Choroid plexus epithelial cell (primary cell): Measurements from ENCODE around the gene ELOVL1.
"Not testable (repeated sequence)": the region's sequence is repeated elsewhere in the genome, so short reads cannot be mapped to it uniquely, and the experiment has no call there.

Experiments used
- DNase-seq: peaks from one replicate; pipeline ENCODE4 v3.0.0-alpha.2; 2010; ENCODE audit warnings: low read depth
- H3K4me3 ChIP-seq: 2 replicates; pipeline ENCODE4 v1.5.1; 2011; ENCODE audit warnings: low read depth, mild to moderate bottlenecking, control low read depth, low read length, moderate library complexity
- TF ChIP-seq, protein P1 (sequence below): conservative IDR thresholded peaks from 2 replicates; pipeline ENCODE4 v1.5.1; 2011; ENCODE audit warnings: low read depth, mild to moderate bottlenecking, control low read depth, inconsistent platforms, low read length, moderate library complexity

The ELOVL1 gene

DNA sequence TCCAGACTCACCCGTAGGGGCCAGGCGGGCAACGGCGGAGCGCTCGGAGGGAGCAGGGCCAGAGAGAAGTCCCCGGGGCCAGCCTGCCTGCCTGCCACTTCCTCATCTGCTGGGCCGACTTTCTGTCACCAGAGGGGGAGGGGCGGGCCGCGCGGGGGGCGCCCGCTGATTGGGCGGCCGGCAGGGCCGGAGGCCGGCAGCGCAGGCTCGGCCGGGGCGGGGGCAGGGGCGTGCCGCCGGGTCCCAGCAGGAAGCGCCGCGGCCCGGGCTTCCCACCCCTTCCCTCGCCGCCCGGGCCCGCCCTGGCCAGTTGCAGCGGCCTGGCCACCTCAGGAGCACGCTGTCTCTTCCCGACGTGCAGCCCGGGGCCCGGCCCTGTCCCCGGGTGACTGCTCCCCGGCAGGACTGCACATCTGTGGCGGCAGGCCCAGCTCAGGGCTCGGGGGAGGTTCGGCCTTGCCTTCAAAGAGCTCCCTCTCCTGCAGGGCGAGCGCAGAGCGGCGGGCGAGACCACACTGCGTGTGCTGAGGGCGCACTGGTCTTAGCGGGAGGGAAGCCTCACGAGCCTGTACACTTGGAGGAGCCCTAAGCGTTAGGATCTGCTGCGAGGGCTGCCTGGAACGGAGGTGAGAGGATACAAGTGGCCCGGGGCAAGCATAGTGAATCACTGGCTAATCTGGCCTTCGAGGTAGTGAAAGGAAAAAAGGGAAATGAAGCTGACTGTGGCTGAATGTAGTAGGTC is at the start of gene ELOVL1:
Gene ELOVL1, minus strand, starts transcription at position 108 of the 742 bp plus-strand sequence. CDS start 2,402 bp downstream, outside the sequence.
- peak within 1 kb of the TSS; percentile 82 for H3K4me3 ChIP-seq
- peak; percentile 90 for DNase-seq
- TF ChIP-seq, protein P1, sequence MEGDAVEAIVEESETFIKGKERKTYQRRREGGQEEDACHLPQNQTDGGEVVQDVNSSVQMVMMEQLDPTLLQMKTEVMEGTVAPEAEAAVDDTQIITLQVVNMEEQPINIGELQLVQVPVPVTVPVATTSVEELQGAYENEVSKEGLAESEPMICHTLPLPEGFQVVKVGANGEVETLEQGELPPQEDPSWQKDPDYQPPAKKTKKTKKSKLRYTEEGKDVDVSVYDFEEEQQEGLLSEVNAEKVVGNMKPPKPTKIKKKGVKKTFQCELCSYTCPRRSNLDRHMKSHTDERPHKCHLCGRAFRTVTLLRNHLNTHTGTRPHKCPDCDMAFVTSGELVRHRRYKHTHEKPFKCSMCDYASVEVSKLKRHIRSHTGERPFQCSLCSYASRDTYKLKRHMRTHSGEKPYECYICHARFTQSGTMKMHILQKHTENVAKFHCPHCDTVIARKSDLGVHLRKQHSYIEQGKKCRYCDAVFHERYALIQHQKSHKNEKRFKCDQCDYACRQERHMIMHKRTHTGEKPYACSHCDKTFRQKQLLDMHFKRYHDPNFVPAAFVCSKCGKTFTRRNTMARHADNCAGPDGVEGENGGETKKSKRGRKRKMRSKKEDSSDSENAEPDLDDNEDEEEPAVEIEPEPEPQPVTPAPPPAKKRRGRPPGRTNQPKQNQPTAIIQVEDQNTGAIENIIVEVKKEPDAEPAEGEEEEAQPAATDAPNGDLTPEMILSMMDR, result peak; percentile 57

DNA sequence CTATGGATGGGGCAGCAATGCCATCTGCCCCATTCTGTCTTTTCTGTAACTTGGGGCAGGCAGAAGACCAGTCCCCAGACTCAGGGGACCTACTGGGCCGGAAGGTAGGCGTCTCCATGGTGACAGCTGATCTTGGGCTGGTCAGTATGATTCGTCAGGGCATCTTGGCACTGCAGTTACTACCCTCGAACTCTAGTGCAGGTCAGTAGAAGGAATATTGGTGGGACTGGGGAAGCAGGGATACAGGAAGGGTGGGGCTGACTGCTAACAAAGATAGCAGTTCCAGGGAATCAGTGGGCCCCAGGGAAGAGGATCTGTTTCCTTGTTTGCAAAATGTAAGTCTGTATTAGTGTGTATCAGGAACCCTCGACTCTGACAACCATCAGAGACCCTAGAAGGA is 48.1 kb upstream of the ELOVL1 start:
- no peak overlapping the region for H3K4me3 ChIP-seq

GRCh38 chr1:43414634-43415223 is 46.9 kb upstream of the ELOVL1 start:
- no peak overlapping the region for H3K4me3 ChIP-seq
- TF ChIP-seq, protein P1, result peak; percentile 79
- peak; percentile 70 for DNase-seq

More for the DNA sequence above, 48.1 kb upstream of the ELOVL1 start:
- DNase-seq, result no peak
- TF ChIP-seq, protein P1, result no peak

GRCh38 chr1:43413426-43413825 is 45.6 kb upstream of the ELOVL1 start:
- H3K4me3 ChIP-seq, DNase-seq: not testable (repeated sequence)

DNA sequence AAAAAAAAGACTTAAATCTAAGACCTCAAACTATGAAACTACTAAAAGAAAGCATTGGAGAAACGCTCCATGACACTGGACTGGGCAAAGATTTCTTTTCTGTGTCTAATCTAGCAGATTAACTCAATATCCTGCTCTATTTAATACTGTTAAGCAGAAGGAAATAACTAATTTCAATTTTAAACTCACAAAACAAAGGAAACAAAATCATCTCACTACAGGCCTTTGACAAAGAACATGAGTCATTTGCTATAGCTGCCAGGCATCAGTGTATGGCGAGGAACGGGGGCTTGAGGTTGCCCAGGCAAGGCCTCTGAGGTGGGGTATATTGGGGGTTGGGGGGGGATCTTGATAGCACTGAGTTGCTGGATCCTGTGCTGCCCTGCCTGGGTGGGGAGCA is 42.8 kb upstream of the ELOVL1 start:
- DNase-seq, result no peak
- no peak overlapping the region for H3K4me3 ChIP-seq
- TF ChIP-seq, protein P1, result no peak

GRCh38 chr1:43405876-43406234 is 38.0 kb upstream of the ELOVL1 start:
- H3K4me3 ChIP-seq, result no peak overlapping the region
- TF ChIP-seq, protein P1, result no peak
- DNase-seq, result no peak

DNA sequence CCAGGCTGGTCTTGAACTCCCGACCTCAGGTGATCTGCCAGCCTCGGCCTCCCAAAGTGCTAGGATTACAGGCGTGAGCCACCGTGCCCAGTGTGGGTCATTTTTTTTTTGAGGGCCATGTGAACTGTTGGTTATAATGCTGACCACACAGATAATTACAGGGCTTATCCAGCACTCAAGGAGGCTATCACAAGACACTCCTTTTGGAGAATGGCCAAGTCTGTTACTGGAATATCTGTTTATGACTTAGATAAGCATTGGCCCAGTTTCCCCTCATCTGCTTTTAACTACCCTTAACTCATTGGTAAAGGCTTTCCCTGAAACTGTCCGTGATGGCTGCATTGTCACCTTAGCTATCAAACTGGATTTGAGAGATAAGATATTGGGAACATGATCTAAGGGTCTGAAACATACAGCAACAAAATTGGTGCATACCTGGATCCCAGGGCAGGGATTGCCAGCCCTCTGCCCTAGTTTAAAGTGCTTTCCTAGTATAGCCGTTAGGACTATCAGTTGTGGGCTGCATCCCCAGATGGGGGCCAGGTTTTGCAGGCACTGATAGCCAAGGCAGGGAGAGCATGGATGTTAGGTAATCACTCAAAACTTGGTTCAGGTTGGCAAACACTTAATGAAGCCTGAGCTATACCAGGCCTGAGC is 37.5 kb upstream of the ELOVL1 start:
- DNase-seq, result peak; percentile 46
- H3K4me3 ChIP-seq, result no peak overlapping the region
- TF ChIP-seq, protein P1, result no peak
